ENCODE measurements around the gene ESF1.
A peak's percentile ranks its signal among the peaks of the same experiment; 100 is the strongest.
"Not testable (repeated sequence)": the region's sequence is repeated elsewhere in the genome, so short reads cannot be mapped to it uniquely, and the experiment has no call there.

The ESF1 gene

DNA sequence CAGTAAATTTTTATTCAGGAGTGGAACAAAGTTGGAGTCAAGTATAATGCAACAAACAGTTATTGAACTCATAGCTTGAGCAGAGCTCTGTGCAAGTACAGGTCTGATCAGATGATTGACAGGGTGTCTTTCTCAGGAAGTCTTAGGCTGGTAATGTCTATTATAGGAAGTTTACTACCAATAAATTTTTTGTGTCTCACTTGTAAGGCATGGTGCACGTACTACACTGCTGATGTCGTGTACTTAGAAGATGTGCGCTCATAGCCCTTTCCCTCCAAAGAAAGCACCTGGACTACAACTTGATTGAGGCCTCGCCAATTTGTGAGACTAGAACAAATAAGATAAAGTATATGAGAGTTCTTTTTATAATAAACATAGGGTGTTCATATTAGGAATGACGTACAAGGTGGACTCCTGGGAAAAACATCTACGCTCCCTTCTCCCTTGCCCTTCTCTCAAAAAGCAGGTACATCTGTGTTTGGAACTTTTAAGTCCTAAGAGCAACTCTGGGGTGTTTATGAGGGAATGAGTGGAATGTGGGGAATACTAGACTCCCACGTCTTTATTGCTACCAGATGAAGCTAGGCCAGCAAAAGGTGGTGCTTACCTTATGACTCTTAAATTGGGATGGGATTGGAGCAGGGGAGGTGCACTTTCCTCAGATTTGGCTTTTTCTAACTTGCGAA lies 1.6 kb upstream of the ESF1 start:
- DNase-seq = no peak

DNA sequence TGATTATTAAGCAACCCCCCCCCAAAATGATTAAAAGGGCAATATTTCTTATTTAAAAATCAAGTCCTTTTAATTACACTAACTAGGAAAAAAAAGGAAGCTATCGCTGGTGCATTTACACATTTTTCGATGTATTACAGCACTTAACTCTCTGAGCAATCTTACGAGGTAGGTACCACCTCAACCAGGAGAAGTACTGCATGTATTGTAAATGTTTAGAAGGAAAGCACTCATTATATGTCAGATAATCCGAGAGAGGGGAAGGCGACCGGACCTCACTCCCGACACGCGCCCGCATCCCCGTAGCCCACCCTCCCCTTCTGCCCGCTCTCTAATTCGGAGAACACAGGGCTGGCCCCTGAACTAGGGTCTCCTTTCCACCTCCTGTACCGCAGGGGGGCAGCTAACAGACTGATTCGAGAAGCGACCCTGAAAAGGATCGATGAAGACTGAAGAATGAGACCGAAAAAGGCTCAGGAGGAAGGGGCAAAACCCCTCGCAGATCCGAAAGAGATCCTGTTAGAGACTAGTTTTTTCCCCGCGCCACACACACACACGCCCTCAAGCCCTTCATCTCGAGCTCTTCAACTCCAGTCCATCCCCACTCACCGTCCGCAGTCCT lies 337 bp downstream of the ESF1 start:
- DNase-seq = no peak

DNA sequence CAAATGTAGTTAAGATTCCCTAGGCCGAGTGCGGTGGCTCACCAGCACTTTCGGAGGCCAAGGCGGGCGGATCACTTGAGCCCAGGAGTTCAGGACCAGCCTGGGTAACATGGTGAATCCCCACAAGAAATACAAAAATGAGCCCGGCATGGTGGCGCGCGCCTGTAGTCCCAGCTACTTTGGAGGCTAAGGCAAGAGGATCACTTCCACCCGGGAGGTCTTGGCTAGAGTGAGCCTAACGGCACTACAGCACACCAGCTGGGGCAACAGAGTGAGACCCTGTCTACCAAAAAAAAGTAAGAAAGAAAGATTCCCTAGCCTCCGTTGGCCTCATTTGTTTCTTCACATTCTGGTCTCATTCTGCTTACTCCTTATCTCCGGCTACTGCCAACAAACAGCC lies 1.2 kb downstream of the ESF1 start:
- no peak for DNase-seq

DNA sequence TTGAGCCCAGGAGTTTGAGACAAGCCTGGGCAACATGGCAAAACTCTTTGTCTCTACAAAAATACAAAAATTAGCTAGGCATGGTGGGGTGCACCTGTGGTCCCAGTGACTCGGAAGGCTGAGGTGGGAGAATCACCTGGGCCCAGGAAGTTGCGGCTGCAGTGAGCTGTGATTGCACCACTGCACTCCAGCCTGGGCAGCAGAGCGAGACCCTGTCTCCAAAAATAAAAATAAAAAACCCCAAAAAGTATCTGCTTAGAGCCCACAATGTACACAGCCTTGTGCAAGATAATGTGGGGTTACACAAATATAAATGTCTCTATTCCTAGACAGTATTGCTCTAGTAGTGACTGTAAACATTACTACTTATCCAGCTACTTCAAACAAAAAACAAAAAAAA lies 5.9 kb downstream of the ESF1 start:
- no peak for DNase-seq

DNA sequence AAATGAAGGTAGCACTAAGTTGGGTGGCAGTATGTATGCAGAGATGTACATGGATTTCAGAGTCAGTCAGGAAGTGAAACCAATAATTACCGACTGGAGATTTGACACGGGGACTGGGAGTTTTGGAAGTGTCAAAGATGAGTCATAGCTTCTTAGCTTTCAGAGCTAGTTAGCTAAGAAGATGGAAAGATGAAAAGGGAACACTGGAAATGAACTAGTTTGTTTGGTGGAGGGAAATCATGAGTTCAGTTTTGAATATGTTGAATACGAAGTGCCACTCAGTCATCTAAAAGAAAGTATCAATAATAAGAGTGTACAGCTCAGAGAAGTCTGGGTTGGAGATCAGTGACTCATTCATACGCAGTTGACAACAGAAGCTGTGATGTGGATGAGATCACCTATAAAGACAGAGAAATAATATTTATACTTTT lies 7.5 kb downstream of the ESF1 start:
- DNase-seq = no peak

DNA sequence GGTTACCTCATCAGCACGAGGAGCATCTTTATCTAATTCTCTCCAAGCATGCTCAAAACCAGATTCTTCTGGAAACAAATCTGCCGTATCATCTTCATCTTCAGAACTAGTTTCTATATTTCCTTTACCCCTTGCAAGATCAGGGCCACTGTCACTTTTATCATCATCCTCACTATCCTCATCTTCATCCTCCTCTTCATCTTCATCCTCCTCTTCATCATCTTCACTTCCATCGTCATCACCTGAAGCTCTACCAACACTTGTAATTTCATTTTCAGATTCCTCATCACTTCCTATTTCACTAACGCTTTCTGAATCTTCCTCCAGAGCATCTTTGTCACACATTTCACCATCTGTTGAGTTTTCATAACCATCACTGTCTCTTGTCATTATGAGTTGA lies 8.9 kb downstream of the ESF1 start:
- no peak for DNase-seq

DNA sequence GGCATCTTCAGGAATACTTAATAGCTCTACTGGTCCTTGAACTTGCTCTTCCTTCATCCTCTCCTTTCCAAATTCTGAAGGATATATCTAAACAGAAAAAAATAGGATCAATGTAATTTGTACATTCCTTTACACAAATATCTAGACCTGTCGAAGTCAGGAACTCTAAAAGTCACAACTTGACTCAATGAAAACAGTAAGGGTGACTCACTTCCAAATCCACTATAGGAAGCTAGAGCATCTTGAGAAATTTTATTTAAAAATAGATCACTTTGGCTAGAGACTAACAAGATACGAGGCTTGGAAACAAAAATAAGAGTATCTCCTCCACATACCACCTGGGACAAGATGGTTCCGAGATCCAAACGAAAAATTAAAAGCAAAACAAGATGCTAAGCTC lies 12.2 kb downstream of the ESF1 start:
- no peak for DNase-seq

DNA sequence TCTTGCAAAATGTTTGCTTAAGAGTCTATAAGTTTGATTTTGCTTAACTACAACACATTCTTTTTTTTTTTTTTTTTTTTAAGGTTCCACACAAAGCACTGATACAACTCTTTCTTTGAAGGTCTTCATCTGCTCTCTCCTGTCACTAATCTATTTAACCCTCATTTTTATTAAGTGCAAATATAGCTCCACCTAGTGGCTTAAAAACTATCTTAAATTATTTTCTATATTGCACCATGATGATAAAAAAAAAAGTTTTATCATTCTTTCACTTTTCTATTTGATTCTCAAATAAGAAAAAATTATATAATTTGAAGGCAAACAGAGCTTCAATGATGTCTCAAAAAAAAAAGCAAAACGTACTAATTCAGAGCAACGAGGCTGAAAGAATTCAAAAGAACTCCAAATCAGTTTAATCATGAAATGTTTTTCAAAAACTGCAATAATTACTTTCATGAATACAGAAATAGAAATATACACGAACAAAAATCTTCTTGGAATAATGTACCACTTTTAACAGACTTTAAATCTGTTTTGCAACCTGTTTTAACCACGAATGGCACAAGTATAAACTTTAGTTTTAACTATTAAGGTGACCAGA lies 12.8 kb downstream of the ESF1 start:
- peak; percentile 19 for DNase-seq

DNA sequence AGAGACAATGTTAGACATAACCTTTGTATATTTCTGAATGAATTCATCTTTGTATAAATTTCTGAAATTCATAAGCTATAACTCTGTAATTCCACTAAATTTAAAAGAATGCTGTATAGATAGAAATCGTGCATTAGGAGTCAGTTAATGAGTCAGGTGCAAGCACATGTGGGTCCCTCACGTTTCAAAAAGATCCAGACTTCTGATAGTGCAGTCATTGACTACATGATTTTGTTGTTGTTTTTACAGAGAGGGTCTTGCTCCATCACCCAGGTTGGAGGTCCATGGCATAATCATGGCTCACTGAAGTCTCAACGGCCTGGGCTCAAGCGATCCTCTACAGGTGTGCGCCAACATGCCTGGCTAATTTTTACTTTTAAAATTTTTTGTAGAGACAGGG lies 14.6 kb downstream of the ESF1 start:
- no peak for DNase-seq

DNA sequence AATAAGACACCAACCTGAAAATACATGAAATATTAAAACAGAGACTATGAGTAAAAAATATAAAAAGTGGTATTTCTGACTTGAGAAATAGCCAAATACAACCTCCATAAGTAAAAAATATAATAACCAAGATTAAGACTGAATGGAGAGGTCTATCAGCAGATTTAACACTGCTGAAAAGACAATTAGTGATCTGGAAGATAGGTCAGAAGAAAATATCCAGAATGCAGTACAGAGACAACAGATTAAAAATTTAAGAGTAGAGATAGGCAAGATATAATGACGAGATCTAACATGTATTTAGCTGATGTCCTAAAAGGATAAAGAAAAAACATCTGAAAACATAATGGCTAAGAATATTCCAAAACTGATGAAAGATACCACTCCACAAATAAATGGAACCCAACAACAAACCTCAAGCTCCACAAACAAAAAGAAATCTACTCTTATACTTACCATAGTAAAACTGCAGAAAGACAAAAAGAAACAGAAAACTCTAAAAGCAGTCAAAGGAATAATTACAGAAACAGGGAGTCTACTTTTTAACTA lies 18.8 kb downstream of the ESF1 start:
- no peak for DNase-seq

DNA sequence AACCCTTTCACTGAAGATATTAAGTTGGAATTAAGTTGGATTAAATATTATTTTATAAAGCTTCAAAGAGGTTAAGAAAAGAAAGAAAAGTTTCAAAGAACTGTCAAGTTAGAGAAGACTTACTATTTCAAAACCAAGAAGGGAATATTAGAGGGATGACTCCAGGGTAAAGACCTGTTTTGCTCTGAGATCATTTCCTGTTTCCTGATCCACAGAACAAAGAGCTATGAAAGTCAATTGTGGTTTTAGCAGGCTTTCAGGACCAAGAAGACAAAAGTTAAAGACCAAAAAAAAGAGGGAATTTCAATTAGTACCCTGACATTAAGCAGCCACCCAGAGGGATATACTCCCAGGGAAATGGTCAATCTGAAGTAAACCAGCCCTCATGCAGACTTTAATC lies 19.4 kb downstream of the ESF1 start:
- DNase-seq = no peak

DNA sequence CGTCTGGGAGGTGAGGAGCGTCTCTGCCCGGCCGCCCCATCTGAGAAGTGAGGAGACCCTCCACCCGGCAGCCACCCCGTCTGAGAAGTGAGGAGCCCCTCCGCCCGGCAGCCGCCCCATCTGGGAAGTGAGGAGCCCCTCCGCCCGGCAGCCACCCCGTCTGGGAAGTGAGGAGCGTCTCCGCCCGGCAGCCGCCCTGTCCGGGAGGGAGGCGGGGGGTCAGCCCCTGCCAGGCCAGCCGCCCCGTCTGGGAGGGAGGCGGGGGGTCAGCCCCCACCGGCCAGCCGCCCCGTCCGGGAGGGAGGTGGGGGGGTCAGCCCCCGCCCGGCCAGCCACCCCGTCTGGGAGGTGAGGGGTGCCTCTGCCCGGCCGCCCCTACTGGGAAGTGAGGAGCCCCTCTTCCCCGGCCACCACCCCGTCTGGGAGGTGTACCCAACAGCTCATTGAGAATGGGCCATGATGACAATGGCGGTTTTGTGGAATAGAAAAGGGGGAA lies 24.2 kb downstream of the ESF1 start:
- not testable (repeated sequence) for DNase-seq

DNA sequence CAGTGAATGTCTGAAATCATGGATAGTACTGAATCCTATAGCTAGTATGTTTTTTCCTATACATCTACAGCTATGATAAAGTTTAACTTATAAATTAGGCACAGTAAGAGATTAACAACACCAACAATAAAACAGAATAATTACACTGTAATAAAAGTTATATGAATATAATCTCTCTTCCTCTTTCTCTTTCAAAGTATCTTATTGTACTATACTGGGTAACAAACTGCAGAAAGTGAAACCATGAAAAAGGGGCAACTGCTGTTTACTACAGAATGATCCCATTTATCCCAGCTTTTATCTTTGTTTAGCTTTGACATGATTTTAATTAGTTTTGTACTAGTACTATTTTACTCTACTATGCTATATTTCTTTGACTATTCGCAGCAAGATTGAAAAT lies 25.8 kb downstream of the ESF1 start:
- no peak for DNase-seq

DNA sequence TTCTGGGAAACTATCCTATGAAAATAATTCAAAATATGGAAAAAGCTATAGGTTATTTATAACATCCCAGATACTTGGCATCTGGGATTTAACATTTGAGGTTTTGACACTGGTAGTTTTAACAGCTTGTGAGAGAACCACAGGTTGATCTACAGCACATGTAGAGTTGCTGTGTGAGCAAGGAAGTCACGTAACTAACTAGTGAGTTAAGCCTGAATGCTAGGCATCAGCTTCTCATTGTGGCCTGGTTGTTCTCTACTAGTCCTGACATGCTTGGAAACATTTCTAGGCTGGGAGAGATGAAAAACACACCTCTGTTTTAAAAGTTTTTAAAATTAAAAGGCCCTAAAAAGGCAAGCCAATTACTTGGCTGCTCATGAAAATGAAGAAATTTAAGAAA lies 28.2 kb downstream of the ESF1 start:
- no peak for DNase-seq

DNA sequence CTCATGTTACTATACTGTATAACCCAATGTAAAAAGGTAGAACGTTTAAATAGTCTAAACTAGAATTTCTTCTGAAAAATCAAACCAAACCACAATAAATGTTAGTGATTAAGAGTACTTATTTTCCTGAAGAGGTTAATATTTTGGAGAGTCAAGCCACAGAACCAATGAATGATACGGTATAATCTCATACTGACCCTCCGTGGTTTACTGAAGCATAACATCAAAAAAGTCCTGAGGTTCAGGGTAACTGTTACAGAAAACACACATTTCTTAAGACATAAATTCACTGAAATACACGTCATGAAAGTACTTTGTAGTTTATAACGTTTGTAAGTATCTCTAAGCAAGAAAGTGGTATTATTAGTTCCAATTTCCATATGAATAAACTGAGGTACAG lies 28.9 kb downstream of the ESF1 start:
- DNase-seq = no peak

DNA sequence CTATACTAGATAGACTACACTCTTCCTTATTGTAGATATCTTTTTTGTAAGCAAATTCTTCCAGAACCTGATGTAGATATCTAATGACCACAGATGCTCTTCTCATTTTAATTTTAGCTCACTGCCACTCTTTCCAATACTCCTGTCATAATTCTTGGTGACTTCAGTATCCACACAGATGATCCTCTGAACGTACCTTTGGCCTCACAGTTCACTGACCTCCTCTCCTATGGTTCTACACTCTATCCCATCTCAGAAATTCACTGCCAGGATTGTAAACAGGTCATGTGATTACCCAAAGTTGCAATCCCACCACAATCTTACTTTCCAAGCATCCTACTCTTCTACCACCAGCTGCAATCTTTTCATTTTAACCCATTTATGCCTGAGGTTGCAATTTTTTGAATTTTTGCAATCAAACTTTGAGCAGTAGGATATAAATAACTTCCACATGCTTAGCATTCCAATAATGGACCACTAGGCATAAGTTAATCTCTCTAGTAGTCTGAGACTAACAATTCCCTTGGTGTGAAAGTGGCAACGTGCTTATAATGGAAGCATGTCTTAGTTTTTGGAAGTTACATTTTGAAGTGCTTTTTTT lies 31.2 kb downstream of the ESF1 start:
- DNase-seq = no peak

DNA sequence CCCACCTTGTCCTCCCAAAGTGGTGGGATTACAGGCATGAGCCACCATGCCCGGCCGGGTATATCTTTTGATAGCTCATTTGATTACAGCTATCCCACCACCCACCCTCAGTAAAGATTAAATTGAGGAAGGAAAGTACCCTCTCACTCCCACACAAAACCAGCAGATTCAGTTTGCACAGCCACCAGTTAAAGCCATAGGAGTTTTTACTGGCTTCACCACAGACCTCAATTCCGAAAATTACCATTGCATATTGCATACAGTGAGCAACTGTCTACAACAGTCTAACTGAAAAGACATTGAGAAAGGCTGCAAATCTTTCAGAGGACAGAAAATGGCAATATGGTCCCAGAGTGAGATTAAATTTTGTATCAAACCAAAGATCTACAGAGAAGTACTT lies 34.9 kb downstream of the ESF1 start:
- DNase-seq = no peak

DNA sequence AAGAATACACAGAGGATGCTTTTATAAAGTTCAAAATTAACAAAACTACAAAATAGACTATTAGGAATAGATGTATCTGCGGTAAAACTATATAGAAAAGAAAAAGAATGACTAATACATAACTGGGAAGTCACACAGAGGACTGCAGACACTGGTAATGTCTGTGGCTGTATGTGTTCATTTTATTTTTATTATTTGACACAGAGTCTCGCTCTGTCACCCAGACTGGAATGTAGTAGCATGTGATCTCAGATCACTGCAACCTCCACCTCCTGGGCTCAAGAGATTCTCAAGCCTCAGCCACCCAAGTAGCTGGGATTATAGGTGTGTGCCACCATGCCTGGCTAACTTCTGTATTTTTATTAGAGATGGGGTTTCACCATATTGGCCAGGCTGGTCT lies 38.9 kb downstream of the ESF1 start:
- no peak for DNase-seq

DNA sequence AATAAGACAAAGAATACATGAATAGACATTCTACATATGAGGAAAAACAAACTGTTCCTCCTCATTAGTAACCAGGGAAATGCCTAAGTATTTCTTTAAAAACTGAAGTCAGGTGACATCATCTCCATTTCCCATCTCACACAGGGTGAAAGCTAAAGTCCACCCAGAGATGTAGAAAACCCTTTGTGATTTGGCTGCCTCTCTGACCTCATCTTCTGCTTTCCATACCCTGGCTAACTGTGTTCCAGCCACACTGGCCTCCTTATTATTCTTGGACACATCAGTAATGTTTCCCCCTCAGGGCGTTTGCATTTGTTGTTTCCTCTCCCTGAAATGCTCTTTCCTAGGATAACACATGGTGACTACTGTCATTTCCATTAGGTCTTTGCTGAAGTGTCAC lies 40.4 kb downstream of the ESF1 start:
- DNase-seq = no peak

DNA sequence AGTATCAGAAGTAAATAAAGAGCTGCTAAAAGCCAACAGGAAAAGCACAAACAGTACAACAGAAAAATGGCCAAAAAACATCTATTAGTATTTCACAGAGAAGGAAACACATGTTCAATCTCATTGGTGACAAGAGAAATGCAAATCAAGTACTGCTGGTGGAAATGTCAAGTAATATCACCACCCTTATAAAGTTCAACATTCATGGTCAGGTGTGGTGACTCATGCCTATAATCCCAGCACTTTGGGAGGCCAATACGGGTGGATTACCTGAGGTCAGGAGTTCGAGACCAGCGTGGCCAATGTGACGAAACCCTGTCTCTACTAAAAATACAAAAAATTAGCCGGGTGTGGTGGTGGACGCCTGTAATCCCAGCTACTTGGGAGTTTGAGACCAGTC lies 42.8 kb downstream of the ESF1 start:
- DNase-seq = no peak

DNA sequence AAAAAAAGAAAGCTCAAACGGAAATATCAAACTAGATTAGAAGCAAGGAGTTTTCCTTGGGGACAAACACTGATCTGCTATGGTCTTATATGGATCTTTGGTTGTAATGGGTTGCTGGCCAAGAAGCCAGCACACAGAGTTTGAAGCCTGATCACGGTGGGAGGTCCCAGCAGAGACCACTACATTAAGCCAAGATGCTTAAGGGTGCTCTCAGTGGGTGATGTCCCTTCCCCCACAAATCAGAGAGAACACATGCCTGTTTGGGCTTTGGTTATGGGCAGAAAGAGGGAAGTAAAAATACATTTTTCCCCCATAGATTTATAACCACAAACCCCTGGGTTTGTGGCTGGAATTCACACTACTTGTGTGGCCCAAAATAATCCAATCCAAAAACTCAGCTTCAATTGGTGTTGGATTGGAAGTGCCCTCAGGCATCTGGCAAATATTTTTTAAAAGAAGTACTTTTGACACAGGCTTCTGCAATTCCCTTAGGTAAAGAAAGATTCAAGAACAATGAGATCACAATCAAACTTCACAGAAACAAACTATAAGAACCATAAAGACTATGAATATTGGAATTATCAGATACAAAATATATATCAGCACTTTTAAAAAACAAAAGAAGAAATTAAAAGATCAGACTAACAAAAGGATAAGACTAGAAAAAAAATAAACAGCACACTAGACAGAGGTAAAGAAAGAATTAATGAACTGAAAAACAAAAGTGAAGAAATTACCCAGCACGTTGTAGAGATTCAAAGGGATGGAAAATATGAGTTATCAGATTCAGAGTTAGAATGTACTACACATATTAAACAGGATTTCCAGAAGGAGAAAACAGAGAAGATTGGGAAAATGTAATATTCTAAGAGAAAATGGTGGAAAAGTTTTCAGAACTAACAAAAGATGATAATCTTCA lies 44.7 kb downstream of the ESF1 start:
- DNase-seq = no peak

DNA sequence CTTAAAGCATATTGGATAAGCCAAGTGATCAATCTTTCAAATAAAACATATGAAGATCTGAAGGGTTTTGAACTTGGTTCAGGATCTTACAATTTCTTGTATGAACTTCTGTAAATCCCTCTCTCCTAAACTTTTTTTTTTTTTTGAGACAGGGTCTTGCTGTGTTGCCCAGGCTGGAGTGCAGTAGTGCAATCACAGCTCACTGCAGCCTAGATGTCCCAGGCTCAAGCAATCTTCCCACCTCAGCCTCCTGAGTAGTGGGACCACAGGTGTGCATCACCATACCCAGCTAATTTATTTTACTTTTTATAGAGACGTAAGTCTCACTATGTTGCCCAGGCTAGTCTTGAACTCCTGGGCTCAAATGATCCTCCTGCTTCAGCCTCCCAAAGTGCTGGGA lies 46.5 kb downstream of the ESF1 start:
- not testable (repeated sequence) for DNase-seq
